Measurements from ENCODE around the gene MBTPS1.

MBTPS1 gene

GRCh38 chr16:84063980-84064379, 52.8 kb downstream of the MBTPS1 start:
- H3K4me3 ChIP-seq (ENCODE audit: low read depth, low read length) = no peak overlapping the region
- TF ChIP-seq, protein P1, sequence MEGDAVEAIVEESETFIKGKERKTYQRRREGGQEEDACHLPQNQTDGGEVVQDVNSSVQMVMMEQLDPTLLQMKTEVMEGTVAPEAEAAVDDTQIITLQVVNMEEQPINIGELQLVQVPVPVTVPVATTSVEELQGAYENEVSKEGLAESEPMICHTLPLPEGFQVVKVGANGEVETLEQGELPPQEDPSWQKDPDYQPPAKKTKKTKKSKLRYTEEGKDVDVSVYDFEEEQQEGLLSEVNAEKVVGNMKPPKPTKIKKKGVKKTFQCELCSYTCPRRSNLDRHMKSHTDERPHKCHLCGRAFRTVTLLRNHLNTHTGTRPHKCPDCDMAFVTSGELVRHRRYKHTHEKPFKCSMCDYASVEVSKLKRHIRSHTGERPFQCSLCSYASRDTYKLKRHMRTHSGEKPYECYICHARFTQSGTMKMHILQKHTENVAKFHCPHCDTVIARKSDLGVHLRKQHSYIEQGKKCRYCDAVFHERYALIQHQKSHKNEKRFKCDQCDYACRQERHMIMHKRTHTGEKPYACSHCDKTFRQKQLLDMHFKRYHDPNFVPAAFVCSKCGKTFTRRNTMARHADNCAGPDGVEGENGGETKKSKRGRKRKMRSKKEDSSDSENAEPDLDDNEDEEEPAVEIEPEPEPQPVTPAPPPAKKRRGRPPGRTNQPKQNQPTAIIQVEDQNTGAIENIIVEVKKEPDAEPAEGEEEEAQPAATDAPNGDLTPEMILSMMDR (IDR thresholded peaks at IDR 0.05; ENCODE audit: low read depth, low read length) = no peak
- DNase-seq (ENCODE audit: low read depth, low spot score) = no peak
- in situ Hi-C loops (cut with HindIII; ENCODE audit: low sequenced_read_pairs) = no loop called here

- no peak overlapping the region for H3K4me3 ChIP-seq (ENCODE audit: low read depth, low read length)
- DNase-seq (ENCODE audit: low read depth, low spot score) = peak; percentile 80
- TF ChIP-seq, protein P1 (IDR thresholded peaks at IDR 0.05; ENCODE audit: low read depth, low read length) = peak; percentile 92
- in situ Hi-C loops (cut with HindIII; ENCODE audit: low sequenced_read_pairs) = no loop called here
These were observed 53.8 kb downstream of the MBTPS1 start for GRCh38 chr16:84062734-84063640.

DNA sequence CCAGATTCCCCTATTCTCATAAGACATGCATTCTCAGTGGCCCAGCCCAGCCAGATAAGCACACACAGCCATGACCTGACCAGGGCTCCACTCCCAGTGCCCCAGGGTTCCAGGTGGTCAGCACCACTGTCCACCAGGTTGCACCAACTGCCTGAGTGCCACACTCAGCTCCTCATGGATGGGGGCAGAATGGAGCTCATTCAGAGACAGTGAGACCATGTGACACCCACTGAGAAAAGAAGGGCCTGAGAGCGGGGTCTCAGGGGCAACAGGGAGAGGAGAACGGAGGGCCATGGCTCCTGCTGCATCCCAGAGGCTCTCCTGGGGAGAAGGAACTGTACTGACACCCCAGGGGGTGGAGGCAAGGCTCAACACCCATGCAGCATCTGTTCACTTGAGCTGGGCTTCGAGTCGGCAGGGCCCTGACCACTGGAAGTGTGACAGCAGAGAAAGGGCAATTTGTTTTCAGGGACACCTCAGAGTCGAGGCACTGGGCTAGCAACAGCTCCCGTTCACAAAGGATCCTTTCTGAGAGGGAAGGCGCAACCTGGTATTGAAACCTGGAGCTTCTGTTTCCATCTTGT, 55.4 kb downstream of the MBTPS1 start:
- no peak for DNase-seq (ENCODE audit: low read depth, low spot score)
- H3K4me3 ChIP-seq (ENCODE audit: low read depth, low read length) = no peak overlapping the region
- in situ Hi-C loops (cut with HindIII; ENCODE audit: low sequenced_read_pairs) = no loop called here
- TF ChIP-seq, protein P1 (IDR thresholded peaks at IDR 0.05; ENCODE audit: low read depth, low read length) = no peak

DNA sequence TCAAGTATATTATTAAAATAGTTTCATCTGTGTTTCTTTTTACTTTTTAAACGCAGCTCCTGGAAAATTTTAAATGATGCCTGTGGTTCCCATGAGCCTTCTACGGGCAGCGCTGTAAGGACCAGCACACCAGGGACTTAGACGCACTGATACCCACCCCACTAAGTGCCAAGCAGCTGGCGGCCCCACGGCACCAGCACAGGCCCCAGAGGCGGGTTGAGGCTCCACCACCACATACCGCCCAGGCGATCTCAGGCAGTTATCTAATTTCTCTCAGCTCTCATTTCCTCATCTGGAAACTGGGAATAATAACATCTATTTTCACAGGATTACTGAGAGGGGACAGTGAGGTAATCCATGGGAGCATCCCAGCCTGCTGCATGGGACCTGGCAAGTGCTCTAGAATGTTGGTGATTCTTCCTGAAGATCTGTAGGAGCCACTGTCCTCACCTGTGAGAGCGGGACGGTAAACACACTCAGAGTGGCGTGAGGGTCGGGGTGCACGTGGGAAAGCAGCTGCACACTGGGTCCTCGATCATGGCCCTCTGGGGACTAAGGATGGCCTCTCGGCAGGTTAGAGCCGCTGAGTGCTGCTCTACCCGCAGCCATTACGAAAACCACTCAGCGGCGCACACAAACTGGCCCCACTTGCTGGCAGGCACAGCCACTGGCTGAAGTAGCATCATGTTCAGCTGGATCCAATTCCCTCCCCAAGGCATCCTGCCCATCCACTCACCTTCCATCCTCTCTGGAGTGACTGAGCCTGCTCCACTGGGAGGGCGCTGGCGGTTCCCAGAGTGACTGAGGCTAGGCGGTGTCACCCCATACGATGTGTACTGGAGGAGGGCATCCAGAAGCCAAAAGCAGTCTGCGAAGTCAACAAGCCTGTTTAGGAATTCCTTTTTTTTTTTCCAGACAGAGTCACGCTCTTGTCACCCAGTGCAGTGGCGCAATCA, 56.5 kb downstream of the MBTPS1 start:
- H3K4me3 ChIP-seq (ENCODE audit: low read depth, low read length) = no peak overlapping the region
- TF ChIP-seq, protein P1 (IDR thresholded peaks at IDR 0.05; ENCODE audit: low read depth, low read length) = no peak
- no peak for DNase-seq (ENCODE audit: low read depth, low spot score)
- in situ Hi-C loops (cut with HindIII; ENCODE audit: low sequenced_read_pairs) = no loop called here

DNA sequence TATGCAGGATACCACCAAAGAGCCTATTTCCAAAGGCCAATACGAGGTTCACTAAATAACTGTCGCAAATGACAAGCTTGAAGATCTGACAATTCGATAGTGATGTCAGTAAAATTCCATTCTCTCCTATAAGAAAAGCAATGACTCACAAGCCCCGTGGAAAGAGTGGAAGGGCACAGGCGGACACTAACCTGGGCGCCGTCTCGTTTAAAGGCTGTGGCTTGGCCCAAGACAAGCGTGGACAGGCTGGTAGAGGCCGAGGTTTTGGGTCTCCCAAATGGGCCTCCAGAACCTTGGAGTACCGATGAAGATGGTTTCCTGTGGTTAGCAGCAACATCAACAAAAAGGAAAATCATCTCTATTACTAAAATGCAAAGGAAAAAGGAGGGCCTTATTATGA, 57.6 kb downstream of the MBTPS1 start:
- H3K4me3 ChIP-seq (ENCODE audit: low read depth, low read length) = no peak overlapping the region
- in situ Hi-C loops (cut with HindIII; ENCODE audit: low sequenced_read_pairs) = no loop called here
- TF ChIP-seq, protein P1 (IDR thresholded peaks at IDR 0.05; ENCODE audit: low read depth, low read length) = no peak
- DNase-seq (ENCODE audit: low read depth, low spot score) = no peak

DNA sequence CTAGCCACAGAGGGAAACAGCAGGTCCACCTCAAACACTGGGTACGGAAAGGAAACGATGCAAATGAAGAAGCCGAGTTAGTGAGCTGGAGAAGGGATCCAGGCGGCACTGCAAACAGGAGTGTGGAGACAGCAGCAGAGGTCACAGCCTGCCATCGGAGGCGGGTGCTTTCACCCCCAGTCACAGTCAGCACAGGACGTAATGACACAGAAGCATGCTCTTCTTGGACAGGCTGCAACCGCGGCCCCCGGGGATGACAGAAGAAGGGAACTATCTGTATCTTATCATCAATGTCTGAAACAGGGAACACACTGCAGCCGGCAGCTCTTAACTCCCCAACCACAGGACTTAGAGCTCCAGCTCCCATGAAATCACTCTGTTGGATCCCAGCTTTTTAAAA, 58.1 kb downstream of the MBTPS1 start:
- in situ Hi-C loops (cut with HindIII; ENCODE audit: low sequenced_read_pairs) = no loop called here
- H3K4me3 ChIP-seq (ENCODE audit: low read depth, low read length) = no peak overlapping the region
- TF ChIP-seq, protein P1 (IDR thresholded peaks at IDR 0.05; ENCODE audit: low read depth, low read length) = no peak
- no peak for DNase-seq (ENCODE audit: low read depth, low spot score)

Data from astrocyte of the spinal cord (primary cell).